Measurements from ENCODE around the gene ASCC3. TPM values are rescaled to one million over a fixed set of nuclear protein-coding genes. Genes with fewer than 3 reads are reported as not detected.
A peak's percentile ranks its signal among the peaks of the same experiment; 100 is the strongest.
"Not testable (repeated sequence)": the region's sequence is repeated elsewhere in the genome, so short reads cannot be mapped to it uniquely, and the experiment has no call there.

Gene ASCC3
- total RNA-seq, 2 donors from 2014 or later: 35.7 to 56.2 TPM

DNA sequence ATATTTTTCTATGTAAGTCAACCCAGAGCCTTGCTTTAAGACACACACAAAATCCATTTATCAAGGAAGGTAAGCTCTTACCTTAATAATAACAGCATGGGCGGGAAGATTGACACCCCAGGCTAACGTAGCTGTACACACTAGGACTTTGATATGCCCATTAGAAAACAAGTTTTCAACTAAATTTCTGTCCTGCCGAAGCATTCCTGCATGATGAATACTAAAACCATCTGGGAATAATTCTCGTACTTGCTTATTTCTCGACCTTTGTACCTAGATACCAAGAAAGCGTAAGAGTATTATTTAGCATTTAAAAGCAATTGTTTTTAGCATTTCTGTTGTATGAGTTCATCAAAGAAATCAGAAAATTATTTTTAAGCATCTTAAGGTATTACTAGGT is 218.9 kb downstream of the ASCC3 start:
- no peak for ATAC-seq (ENCODE audit: insufficient number of reproducible peaks, low FRiP score, low read depth)
- Histone ChIP-seq H3K4me1 (ENCODE audit: control insufficient read depth in 1 of 2, low read depth in 2 of 2) (no peaks in the 10 kb centered on the region), H3K27me3 (replicated peaks; ENCODE audit: insufficient read depth) (no peaks in the 10 kb centered on the region), H3K36me3 (no peaks in the 10 kb centered on the region), H3K9me3 (no peaks in the 10 kb centered on the region), H3K4me3 (no peak overlapping the region), H3K27ac (no peak overlapping the region)
- TF ChIP-seq, protein P1, sequence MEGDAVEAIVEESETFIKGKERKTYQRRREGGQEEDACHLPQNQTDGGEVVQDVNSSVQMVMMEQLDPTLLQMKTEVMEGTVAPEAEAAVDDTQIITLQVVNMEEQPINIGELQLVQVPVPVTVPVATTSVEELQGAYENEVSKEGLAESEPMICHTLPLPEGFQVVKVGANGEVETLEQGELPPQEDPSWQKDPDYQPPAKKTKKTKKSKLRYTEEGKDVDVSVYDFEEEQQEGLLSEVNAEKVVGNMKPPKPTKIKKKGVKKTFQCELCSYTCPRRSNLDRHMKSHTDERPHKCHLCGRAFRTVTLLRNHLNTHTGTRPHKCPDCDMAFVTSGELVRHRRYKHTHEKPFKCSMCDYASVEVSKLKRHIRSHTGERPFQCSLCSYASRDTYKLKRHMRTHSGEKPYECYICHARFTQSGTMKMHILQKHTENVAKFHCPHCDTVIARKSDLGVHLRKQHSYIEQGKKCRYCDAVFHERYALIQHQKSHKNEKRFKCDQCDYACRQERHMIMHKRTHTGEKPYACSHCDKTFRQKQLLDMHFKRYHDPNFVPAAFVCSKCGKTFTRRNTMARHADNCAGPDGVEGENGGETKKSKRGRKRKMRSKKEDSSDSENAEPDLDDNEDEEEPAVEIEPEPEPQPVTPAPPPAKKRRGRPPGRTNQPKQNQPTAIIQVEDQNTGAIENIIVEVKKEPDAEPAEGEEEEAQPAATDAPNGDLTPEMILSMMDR (IDR thresholded peaks at IDR 0.05): no peak
- no peak for DNase-seq (ENCODE audit: low spot score)

DNA sequence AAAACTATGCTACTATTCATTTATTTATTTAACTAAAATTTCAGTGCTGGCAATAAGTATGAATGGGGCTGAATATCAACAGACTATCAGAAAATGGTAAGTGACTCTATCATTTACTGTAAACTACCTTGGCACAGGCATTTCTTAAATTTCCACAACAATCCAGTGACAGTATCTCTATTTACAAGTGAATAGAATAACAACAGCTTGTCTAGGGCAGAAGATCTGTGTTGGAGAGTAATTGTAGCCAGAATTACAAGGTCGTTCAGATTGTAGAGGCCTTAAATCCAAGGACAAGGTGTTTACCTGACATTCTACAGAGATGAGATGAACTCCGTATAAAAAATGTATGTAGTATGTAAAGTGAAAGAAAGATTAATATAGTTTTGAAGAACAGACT is 222.6 kb downstream of the ASCC3 start:
- H3K9me3 ChIP-seq: no peaks in the 10 kb centered on the region
- no peak overlapping the region for H3K4me3 ChIP-seq
- no peaks in the 10 kb centered on the region for H3K36me3 ChIP-seq
- H3K27ac ChIP-seq: no peak overlapping the region
- no peaks in the 10 kb centered on the region for H3K4me1 ChIP-seq (ENCODE audit: control insufficient read depth in 1 of 2, low read depth in 2 of 2)
- ATAC-seq (ENCODE audit: insufficient number of reproducible peaks, low FRiP score, low read depth): no peak
- no peaks in the 10 kb centered on the region for H3K27me3 ChIP-seq (replicated peaks; ENCODE audit: insufficient read depth)
- TF ChIP-seq, protein P1 (IDR thresholded peaks at IDR 0.05): no peak
- DNase-seq (ENCODE audit: low spot score): no peak

DNA sequence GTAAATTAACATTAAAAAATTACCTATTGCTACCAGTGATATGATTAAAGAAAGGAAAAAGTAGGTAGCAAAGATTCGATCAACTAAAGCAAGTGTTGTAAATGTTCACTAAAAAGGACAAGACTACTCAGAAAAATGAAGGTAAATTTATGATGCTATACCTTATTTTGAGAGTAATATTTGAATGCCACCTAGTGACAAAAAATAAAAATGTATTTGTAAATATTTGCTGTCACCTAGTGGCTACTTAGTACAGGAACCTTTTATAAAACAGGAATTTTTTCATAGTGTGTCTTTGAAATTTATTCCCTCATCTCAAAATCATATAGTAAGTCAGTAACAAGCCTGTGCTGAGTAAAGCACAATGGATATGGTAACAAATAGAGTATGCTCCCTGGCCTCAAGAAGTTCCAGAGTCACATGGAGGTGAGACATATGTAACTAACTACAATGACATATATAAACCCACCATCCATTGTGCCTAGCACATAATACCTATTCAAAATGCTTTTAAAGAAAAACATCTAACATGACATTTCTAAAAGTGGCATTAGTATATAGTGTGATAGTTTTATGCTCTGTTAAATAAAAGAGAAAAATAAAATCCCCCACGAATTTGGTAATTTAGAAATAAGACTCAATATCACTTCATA is 223.3 kb downstream of the ASCC3 start:
- H3K27me3 ChIP-seq (replicated peaks; ENCODE audit: insufficient read depth): no peaks in the 10 kb centered on the region
- H3K4me3 ChIP-seq: no peak overlapping the region
- no peaks in the 10 kb centered on the region for H3K9me3 ChIP-seq
- DNase-seq (ENCODE audit: low spot score) (no peak), ATAC-seq (ENCODE audit: insufficient number of reproducible peaks, low FRiP score, low read depth) (no peak)
- no peaks in the 10 kb centered on the region for H3K36me3 ChIP-seq
- TF ChIP-seq, protein P1 (IDR thresholded peaks at IDR 0.05): peak; percentile 34
- H3K4me1 ChIP-seq (ENCODE audit: control insufficient read depth in 1 of 2, low read depth in 2 of 2): no peaks in the 10 kb centered on the region
- H3K27ac ChIP-seq: no peak overlapping the region

DNA sequence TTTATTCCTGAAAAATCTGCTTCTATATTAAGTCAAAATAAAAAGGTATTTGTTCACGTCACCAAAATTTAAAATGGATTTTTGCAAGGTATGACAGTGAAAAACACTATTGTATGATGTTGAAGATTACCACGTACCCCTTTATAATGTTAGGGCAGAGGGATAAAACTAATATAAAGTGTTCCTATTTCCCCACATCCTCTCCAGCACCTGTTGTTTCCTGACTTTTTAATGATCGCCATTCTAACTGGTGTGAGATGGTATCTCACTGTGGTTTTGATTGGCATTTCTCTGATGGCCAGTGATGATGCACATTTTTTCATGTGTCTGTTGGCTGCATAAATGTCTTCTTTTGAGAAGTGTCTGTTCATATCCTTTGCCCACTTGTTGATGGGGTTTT is 240.0 kb downstream of the ASCC3 start:
- not testable (repeated sequence) for DNase-seq (ENCODE audit: low spot score)
- peaks cover 17% of the 10 kb centered on the region for H3K36me3 ChIP-seq

DNA sequence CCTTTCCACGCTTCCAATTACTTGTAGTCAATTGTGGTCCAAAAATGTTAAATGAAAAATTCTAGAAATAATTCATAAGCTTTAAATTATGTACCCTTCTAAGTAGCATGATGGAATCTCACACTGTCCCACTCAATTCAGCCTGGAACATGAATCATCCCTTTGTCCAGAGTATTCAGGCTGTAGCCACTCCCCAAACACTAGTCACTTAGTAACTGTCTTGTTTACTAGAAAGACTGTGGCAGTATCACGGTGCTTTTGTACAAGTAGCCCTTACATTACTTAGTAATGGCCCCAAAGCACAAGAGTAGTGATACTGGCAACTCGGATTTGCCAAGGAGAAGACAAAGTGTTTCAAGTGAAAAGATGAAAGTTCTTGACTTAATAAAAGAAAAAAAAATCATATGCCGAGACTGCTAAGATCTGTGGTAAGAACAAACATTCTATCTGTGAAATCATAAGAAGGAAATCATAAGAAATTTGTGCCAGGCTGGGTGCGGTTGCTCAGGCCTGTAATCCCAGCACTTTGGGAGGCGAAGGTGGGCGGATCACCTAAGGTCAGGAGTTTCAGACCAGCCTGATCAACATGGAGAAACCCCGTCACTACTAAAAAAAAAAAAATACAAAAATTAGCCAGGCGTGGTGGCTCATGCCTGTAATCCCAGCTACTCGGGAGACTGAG is 247.9 kb downstream of the ASCC3 start:
- DNase-seq (ENCODE audit: low spot score) (no peak), ATAC-seq (ENCODE audit: insufficient number of reproducible peaks, low FRiP score, low read depth) (no peak)
- TF ChIP-seq, protein P1 (IDR thresholded peaks at IDR 0.05): no peak

More for the DNA sequence above, 240.0 kb downstream of the ASCC3 start:
- H3K27me3 ChIP-seq (replicated peaks; ENCODE audit: insufficient read depth); H3K4me1 ChIP-seq (ENCODE audit: control insufficient read depth in 1 of 2, low read depth in 2 of 2); H3K4me3 ChIP-seq; ATAC-seq (ENCODE audit: insufficient number of reproducible peaks, low FRiP score, low read depth); H3K27ac ChIP-seq; H3K9me3 ChIP-seq: not testable (repeated sequence)

More for the DNA sequence above, 247.9 kb downstream of the ASCC3 start:
- Histone ChIP-seq H3K36me3 (peaks cover 11% of the 10 kb centered on the region), H3K4me1 (ENCODE audit: control insufficient read depth in 1 of 2, low read depth in 2 of 2) (no peaks in the 10 kb centered on the region), H3K27me3 (replicated peaks; ENCODE audit: insufficient read depth) (no peaks in the 10 kb centered on the region), H3K4me3 (no peak overlapping the region), H3K27ac (no peak overlapping the region), H3K9me3 (no peaks in the 10 kb centered on the region)

All from thoracic aorta (tissue), 2 donors.